Measurements from ENCODE around the gene CSAD. TPM values are rescaled to one million over a fixed set of nuclear protein-coding genes. Genes with fewer than 3 reads are reported as not detected.

CSAD gene
- total RNA-seq, 6 donors from 2014 or later: 19.8 to 164 (median 28.6) TPM

DNA sequence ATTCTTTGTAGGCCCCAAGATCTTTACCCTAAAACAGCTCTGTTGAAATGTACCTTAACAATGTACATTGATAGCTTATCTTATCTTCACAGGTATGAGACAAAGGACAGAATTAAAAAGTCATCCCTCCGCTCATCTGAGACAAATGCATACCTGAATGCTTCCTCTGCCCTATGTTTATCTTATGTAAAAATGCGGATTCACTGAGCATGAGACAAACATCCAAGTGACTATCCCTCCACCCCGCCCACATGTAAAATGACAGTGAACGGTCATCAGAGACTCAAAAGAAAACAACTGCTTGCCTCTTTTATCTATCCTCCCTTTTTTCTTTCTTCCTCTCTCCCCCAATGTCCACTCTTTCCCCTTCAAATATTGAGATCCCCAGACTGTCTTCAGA, 37.4 kb downstream of the CSAD start:
- WGBS, 2 donors: 87 to 91% methylated on average over 4 of the region's 4 CpGs
- Histone ChIP-seq H3K27ac (no peak overlapping the region), H3K9me3 (no peaks in the 10 kb centered on the region), H3K36me3 (no peaks in the 10 kb centered on the region), H3K4me1 (no peaks in the 10 kb centered on the region), H3K4me3 (no peak overlapping the region), H3K27me3 (no peaks in the 10 kb centered on the region)
- no peak for DNase-seq
- ATAC-seq (ENCODE audit: low FRiP score in 2 of 2): no peak
- TF ChIP-seq EP300 (IDR thresholded peaks at IDR 0.05) (no peak), POLR2A (IDR thresholded peaks at IDR 0.05) (no peak), POLR2AphosphoS5 (IDR thresholded peaks at IDR 0.05) (no peak)
- TF ChIP-seq, protein P1, sequence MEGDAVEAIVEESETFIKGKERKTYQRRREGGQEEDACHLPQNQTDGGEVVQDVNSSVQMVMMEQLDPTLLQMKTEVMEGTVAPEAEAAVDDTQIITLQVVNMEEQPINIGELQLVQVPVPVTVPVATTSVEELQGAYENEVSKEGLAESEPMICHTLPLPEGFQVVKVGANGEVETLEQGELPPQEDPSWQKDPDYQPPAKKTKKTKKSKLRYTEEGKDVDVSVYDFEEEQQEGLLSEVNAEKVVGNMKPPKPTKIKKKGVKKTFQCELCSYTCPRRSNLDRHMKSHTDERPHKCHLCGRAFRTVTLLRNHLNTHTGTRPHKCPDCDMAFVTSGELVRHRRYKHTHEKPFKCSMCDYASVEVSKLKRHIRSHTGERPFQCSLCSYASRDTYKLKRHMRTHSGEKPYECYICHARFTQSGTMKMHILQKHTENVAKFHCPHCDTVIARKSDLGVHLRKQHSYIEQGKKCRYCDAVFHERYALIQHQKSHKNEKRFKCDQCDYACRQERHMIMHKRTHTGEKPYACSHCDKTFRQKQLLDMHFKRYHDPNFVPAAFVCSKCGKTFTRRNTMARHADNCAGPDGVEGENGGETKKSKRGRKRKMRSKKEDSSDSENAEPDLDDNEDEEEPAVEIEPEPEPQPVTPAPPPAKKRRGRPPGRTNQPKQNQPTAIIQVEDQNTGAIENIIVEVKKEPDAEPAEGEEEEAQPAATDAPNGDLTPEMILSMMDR (IDR thresholded peaks at IDR 0.05): no peak

GRCh38 chr12:53133722-53134121, 47.0 kb downstream of the CSAD start:
- H3K27me3 ChIP-seq: no peaks in the 10 kb centered on the region
- H3K9me3 ChIP-seq: peaks cover 0 to 6% (median 0%) of the 10 kb centered on the region in 4 donors
- H3K36me3 ChIP-seq: no peaks in the 10 kb centered on the region
- WGBS, 2 donors: 85 to 95% methylated on average over 3 of the region's 3 CpGs
- ATAC-seq (ENCODE audit: low FRiP score in 2 of 2) (no peak), DNase-seq (no peak)
- TF ChIP-seq POLR2A (IDR thresholded peaks at IDR 0.05): no peak
- no peak for TF ChIP-seq POLR2AphosphoS5 (IDR thresholded peaks at IDR 0.05)
- TF ChIP-seq, protein P1 (IDR thresholded peaks at IDR 0.05): no peak
- no peak for TF ChIP-seq EP300 (IDR thresholded peaks at IDR 0.05)
- no peak overlapping the region for H3K27ac ChIP-seq
- H3K4me1 ChIP-seq: no peaks in the 10 kb centered on the region
- H3K4me3 ChIP-seq: no peak overlapping the region

DNA sequence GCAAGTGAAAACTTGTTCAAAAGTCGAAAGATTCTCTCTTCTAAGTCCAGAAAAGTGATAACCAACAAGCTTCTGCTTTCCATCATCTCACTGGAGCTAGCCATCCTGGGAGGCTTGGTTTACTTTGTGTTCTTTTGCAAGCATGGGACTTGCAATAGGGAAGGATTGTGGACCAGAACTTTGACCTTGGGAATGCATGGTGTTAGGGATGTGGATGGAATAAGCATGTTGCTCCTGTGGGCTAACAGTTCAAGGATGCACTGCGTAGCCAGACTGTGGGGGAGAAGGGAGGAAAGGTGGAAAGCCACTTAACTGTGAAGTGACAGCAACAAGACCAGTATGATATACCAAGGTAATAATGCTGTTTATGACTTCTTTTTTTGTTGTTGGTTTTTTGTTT, 48.9 kb downstream of the CSAD start:
- TF ChIP-seq POLR2AphosphoS5 (IDR thresholded peaks at IDR 0.05) (no peak), EP300 (IDR thresholded peaks at IDR 0.05) (no peak), POLR2A (IDR thresholded peaks at IDR 0.05) (no peak)
- TF ChIP-seq, protein P1 (IDR thresholded peaks at IDR 0.05): no peak
- H3K4me3 ChIP-seq: no peak overlapping the region
- no peaks in the 10 kb centered on the region for H3K4me1 ChIP-seq
- DNase-seq: no peak
- H3K36me3 ChIP-seq: no peaks in the 10 kb centered on the region
- H3K27me3 ChIP-seq: no peaks in the 10 kb centered on the region
- H3K9me3 ChIP-seq: peaks cover 0 to under 1% (median 0%) of the 10 kb centered on the region in 4 donors
- 78 to 82% methylated on average over 2 of the region's 2 CpGs for WGBS, 2 donors
- no peak overlapping the region for H3K27ac ChIP-seq
- no peak for ATAC-seq (ENCODE audit: low FRiP score in 2 of 2)

- TF ChIP-seq POLR2A (IDR thresholded peaks at IDR 0.05) (no peak), EP300 (IDR thresholded peaks at IDR 0.05) (no peak), POLR2AphosphoS5 (IDR thresholded peaks at IDR 0.05) (no peak)
- TF ChIP-seq, protein P1 (IDR thresholded peaks at IDR 0.05): no peak
- DNase-seq (no peak), ATAC-seq (ENCODE audit: low FRiP score in 2 of 2) (no peak)
- H3K4me3 ChIP-seq: no peak overlapping the region
- no peak overlapping the region for H3K27ac ChIP-seq
- no peaks in the 10 kb centered on the region for H3K9me3 ChIP-seq
- 78 to 80% methylated on average over 10 of the region's 10 CpGs for WGBS, 2 donors
- H3K36me3 ChIP-seq: no peaks in the 10 kb centered on the region
- no peaks in the 10 kb centered on the region for H3K4me1 ChIP-seq
- H3K27me3 ChIP-seq: no peaks in the 10 kb centered on the region
These were observed 51.8 kb downstream of the CSAD start for GRCh38 chr12:53128780-53129569.

DNA sequence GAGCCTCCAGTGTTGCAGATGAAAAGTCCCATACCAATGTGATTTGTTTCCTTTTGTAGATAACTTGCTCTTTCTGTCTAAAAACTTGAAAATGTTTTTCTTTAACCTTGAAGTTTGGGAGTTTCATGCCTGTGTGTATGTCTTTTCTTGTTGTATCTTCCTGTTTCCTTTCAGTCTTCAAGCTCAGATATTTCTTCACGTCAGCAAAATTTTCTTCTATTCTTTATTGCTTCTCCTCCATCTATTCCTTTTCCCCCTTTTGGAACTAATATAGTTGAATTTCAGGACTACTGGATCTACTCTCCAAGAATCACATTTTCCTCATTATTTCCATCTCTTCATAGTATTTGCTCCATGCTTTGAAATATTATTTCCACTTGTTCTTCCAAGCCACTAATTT, 53.6 kb downstream of the CSAD start:
- no peak for ATAC-seq (ENCODE audit: low FRiP score in 2 of 2)

More for the DNA sequence above, 53.6 kb downstream of the CSAD start:
- no peak for DNase-seq
- H3K36me3 ChIP-seq: no peaks in the 10 kb centered on the region
- H3K27ac ChIP-seq: no peak overlapping the region
- TF ChIP-seq POLR2AphosphoS5 (IDR thresholded peaks at IDR 0.05) (no peak), EP300 (IDR thresholded peaks at IDR 0.05) (no peak), POLR2A (IDR thresholded peaks at IDR 0.05) (no peak)
- TF ChIP-seq, protein P1 (IDR thresholded peaks at IDR 0.05): no peak
- H3K4me1 ChIP-seq: no peaks in the 10 kb centered on the region
- no peaks in the 10 kb centered on the region for H3K9me3 ChIP-seq
- H3K4me3 ChIP-seq: no peak overlapping the region
- H3K27me3 ChIP-seq: no peaks in the 10 kb centered on the region
- 75 to 84% methylated on average over 1 of the region's 1 CpG for WGBS, 2 donors
